ENCODE measurements around the gene TEX51.

TEX51 gene

GRCh38 chr2:126863336-126864015 is 35.2 kb upstream of the TEX51 start:
- no peak overlapping the region for H3K27ac Mint-ChIP-seq
- H3K4me3 Mint-ChIP-seq, result no peak overlapping the region
- no peaks in the 10 kb centered on the region for H3K4me1 Mint-ChIP-seq (ENCODE audit: low read depth)
- H3K36me3 Mint-ChIP-seq, result no peaks in the 10 kb centered on the region
- H3K9me3 Mint-ChIP-seq (ENCODE audit: low read depth), result no peaks in the 10 kb centered on the region
- H3K27me3 Mint-ChIP-seq, result peaks cover 5% of the 10 kb centered on the region

GRCh38 chr2:126864861-126865260 is 33.8 kb upstream of the TEX51 start:
- Mint-ChIP-seq H3K27ac (no peak overlapping the region), H3K4me3 (no peak overlapping the region), H3K36me3 (no peaks in the 10 kb centered on the region), H3K9me3 (ENCODE audit: low read depth) (no peaks in the 10 kb centered on the region), H3K4me1 (ENCODE audit: low read depth) (no peaks in the 10 kb centered on the region), H3K27me3 (peaks cover 5% of the 10 kb centered on the region)

GRCh38 chr2:126866451-126866850 is 32.2 kb upstream of the TEX51 start:
- Mint-ChIP-seq H3K36me3 (no peaks in the 10 kb centered on the region), H3K4me1 (ENCODE audit: low read depth) (no peaks in the 10 kb centered on the region), H3K27me3 (peaks cover 5% of the 10 kb centered on the region), H3K4me3 (no peak overlapping the region), H3K9me3 (ENCODE audit: low read depth) (no peaks in the 10 kb centered on the region), H3K27ac (no peak overlapping the region)

GRCh38 chr2:126874961-126875360 is 23.7 kb upstream of the TEX51 start:
- H3K9me3 Mint-ChIP-seq (ENCODE audit: low read depth), result peaks cover 23% of the 10 kb centered on the region
- no peak overlapping the region for H3K27ac Mint-ChIP-seq
- H3K27me3 Mint-ChIP-seq, result no peaks in the 10 kb centered on the region
- H3K4me3 Mint-ChIP-seq, result no peak overlapping the region
- H3K36me3 Mint-ChIP-seq, result peaks cover 2% of the 10 kb centered on the region
- H3K4me1 Mint-ChIP-seq (ENCODE audit: low read depth), result no peaks in the 10 kb centered on the region

GRCh38 chr2:126876631-126877030 is 22.1 kb upstream of the TEX51 start:
- peaks cover 23% of the 10 kb centered on the region for H3K9me3 Mint-ChIP-seq (ENCODE audit: low read depth)
- no peak overlapping the region for H3K4me3 Mint-ChIP-seq
- peaks cover 2% of the 10 kb centered on the region for H3K36me3 Mint-ChIP-seq
- no peaks in the 10 kb centered on the region for H3K27me3 Mint-ChIP-seq
- H3K27ac Mint-ChIP-seq, result no peak overlapping the region
- H3K4me1 Mint-ChIP-seq (ENCODE audit: low read depth), result no peaks in the 10 kb centered on the region

GRCh38 chr2:126877041-126877440 is 21.6 kb upstream of the TEX51 start:
- Mint-ChIP-seq H3K27me3 (no peaks in the 10 kb centered on the region), H3K4me3 (no peak overlapping the region), H3K27ac (no peak overlapping the region), H3K4me1 (ENCODE audit: low read depth) (no peaks in the 10 kb centered on the region), H3K36me3 (peaks cover 2% of the 10 kb centered on the region), H3K9me3 (ENCODE audit: low read depth) (peaks cover 23% of the 10 kb centered on the region)

- H3K9me3 Mint-ChIP-seq (ENCODE audit: low read depth), result peaks cover 22% of the 10 kb centered on the region
- peaks cover 2% of the 10 kb centered on the region for H3K27me3 Mint-ChIP-seq
- no peak overlapping the region for H3K27ac Mint-ChIP-seq
- H3K4me1 Mint-ChIP-seq (ENCODE audit: low read depth), result no peaks in the 10 kb centered on the region
- H3K4me3 Mint-ChIP-seq, result no peak overlapping the region
- peaks cover 2% of the 10 kb centered on the region for H3K36me3 Mint-ChIP-seq
Measured at GRCh38 chr2:126877861-126878565, 20.7 kb upstream of the TEX51 start.

- Mint-ChIP-seq H3K27ac (no peak overlapping the region), H3K9me3 (ENCODE audit: low read depth) (peaks cover 18% of the 10 kb centered on the region), H3K4me3 (no peak overlapping the region), H3K36me3 (peaks cover 2% of the 10 kb centered on the region), H3K27me3 (peaks cover 2% of the 10 kb centered on the region), H3K4me1 (ENCODE audit: low read depth) (no peaks in the 10 kb centered on the region)
Measured at GRCh38 chr2:126878601-126879000, 20.1 kb upstream of the TEX51 start.

- Mint-ChIP-seq H3K9me3 (ENCODE audit: low read depth) (peaks cover 11% of the 10 kb centered on the region), H3K4me1 (ENCODE audit: low read depth) (no peaks in the 10 kb centered on the region), H3K4me3 (no peak overlapping the region), H3K27me3 (peaks cover 2% of the 10 kb centered on the region), H3K36me3 (peaks cover 2% of the 10 kb centered on the region), H3K27ac (no peak overlapping the region)
Measured at GRCh38 chr2:126879348-126880298, 19.1 kb upstream of the TEX51 start.

- no peaks in the 10 kb centered on the region for H3K36me3 Mint-ChIP-seq
- H3K27me3 Mint-ChIP-seq, result peaks cover 2% of the 10 kb centered on the region
- H3K4me1 Mint-ChIP-seq (ENCODE audit: low read depth), result no peaks in the 10 kb centered on the region
- peaks cover 5% of the 10 kb centered on the region for H3K9me3 Mint-ChIP-seq (ENCODE audit: low read depth)
- no peak overlapping the region for H3K4me3 Mint-ChIP-seq
- H3K27ac Mint-ChIP-seq, result no peak overlapping the region
Measured at GRCh38 chr2:126880324-126880723, 18.4 kb upstream of the TEX51 start.

GRCh38 chr2:126880817-126881216 is 17.9 kb upstream of the TEX51 start:
- no peaks in the 10 kb centered on the region for H3K36me3 Mint-ChIP-seq
- peaks cover 2% of the 10 kb centered on the region for H3K27me3 Mint-ChIP-seq
- no peaks in the 10 kb centered on the region for H3K4me1 Mint-ChIP-seq (ENCODE audit: low read depth)

GRCh38 chr2:126881591-126881990 is 17.1 kb upstream of the TEX51 start:
- H3K27me3 Mint-ChIP-seq, result peaks cover 2% of the 10 kb centered on the region
- H3K4me3 Mint-ChIP-seq, result no peak overlapping the region
- H3K27ac Mint-ChIP-seq, result no peak overlapping the region
- H3K36me3 Mint-ChIP-seq, result no peaks in the 10 kb centered on the region
- peaks cover 2% of the 10 kb centered on the region for H3K4me1 Mint-ChIP-seq (ENCODE audit: low read depth)
- no peaks in the 10 kb centered on the region for H3K9me3 Mint-ChIP-seq (ENCODE audit: low read depth)

More at GRCh38 chr2:126880817-126881216, 17.9 kb upstream of the TEX51 start:
- Mint-ChIP-seq H3K4me3 (no peak overlapping the region), H3K9me3 (ENCODE audit: low read depth) (peaks cover under 1% of the 10 kb centered on the region), H3K27ac (no peak overlapping the region)

GRCh38 chr2:126882181-126882580 is 16.5 kb upstream of the TEX51 start:
- no peak overlapping the region for H3K27ac Mint-ChIP-seq
- no peaks in the 10 kb centered on the region for H3K36me3 Mint-ChIP-seq
- peaks cover 7% of the 10 kb centered on the region for H3K27me3 Mint-ChIP-seq
- H3K4me3 Mint-ChIP-seq, result no peak overlapping the region
- H3K4me1 Mint-ChIP-seq (ENCODE audit: low read depth), result peaks cover 4% of the 10 kb centered on the region
- H3K9me3 Mint-ChIP-seq (ENCODE audit: low read depth), result no peaks in the 10 kb centered on the region

GRCh38 chr2:126882736-126883665 is 15.7 kb upstream of the TEX51 start:
- Mint-ChIP-seq H3K9me3 (ENCODE audit: low read depth) (no peaks in the 10 kb centered on the region), H3K27ac (no peak overlapping the region), H3K4me1 (ENCODE audit: low read depth) (peaks cover 5% of the 10 kb centered on the region), H3K4me3 (no peak overlapping the region), H3K27me3 (peaks cover 7% of the 10 kb centered on the region), H3K36me3 (no peaks in the 10 kb centered on the region)
